B cell (primary cell): ENCODE data around the gene LIMS2.

ENCODE experiments used
- EZH2 ChIP-seq: IDR thresholded peaks from 2 replicates; pipeline ENCODE4 v1.6.1; 2012; ENCODE audit warnings: borderline replicate concordance, low read depth, mild to moderate bottlenecking, moderate library complexity, low read length; ENCODE audit not compliant: insufficient read depth, poor library complexity, severe bottlenecking
- TF ChIP-seq, protein P1 (sequence below): fragments of 200-600 bp; IDR thresholded peaks from one replicate; pipeline ENCODE4 v1.8.0; 2022; ENCODE audit warnings: antibody characterized with exemption, mild to moderate bottlenecking

DNA sequence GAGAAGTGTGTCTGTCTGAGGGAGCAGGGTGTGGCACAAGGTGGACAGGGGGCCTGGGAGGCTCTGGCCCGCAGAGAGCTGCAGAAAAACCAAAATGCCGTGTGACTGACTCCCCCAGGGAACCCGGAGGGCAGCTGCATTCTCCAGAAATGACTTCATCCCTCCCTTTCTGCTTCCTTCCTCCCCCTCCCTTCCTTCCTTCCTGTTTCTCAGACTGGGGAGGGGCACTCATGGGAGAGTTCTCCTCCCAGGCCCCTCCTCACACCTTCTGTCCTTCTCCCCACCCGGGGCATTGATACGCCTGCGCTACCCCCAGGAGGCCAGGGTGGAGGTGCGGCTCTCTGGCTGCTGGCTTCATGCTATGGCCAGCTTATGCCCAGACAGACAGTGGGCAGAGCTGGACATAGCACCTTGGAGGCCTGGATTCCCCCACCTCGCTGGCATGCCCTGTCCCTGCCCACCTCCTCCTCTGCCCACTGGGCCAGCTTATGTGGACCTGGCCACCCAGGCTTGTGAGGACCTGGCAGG lies 37.5 kb downstream of the LIMS2 start:
- TF ChIP-seq, protein P1, sequence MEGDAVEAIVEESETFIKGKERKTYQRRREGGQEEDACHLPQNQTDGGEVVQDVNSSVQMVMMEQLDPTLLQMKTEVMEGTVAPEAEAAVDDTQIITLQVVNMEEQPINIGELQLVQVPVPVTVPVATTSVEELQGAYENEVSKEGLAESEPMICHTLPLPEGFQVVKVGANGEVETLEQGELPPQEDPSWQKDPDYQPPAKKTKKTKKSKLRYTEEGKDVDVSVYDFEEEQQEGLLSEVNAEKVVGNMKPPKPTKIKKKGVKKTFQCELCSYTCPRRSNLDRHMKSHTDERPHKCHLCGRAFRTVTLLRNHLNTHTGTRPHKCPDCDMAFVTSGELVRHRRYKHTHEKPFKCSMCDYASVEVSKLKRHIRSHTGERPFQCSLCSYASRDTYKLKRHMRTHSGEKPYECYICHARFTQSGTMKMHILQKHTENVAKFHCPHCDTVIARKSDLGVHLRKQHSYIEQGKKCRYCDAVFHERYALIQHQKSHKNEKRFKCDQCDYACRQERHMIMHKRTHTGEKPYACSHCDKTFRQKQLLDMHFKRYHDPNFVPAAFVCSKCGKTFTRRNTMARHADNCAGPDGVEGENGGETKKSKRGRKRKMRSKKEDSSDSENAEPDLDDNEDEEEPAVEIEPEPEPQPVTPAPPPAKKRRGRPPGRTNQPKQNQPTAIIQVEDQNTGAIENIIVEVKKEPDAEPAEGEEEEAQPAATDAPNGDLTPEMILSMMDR: no peak
- TF ChIP-seq EZH2: no peak
